ENCODE data around the gene GPR39.

Gene GPR39

GRCh38 chr2:132429941-132430573, 13.5 kb downstream of the GPR39 start:
- TF ChIP-seq CTCF (conservative IDR thresholded peaks at IDR 0.05) (no peak), ZFX (IDR thresholded peaks at IDR 0.05) (no peak)
- H3K27ac ChIP-seq: no peak overlapping the region

- TF ChIP-seq ZFX (IDR thresholded peaks at IDR 0.05) (no peak), CTCF (conservative IDR thresholded peaks at IDR 0.05) (no peak)
- no peak overlapping the region for H3K27ac ChIP-seq
Observed at GRCh38 chr2:132430895-132431294, 14.3 kb downstream of the GPR39 start.

- no peak overlapping the region for H3K27ac ChIP-seq
- no peak for TF ChIP-seq CTCF (conservative IDR thresholded peaks at IDR 0.05)
- TF ChIP-seq ZFX (IDR thresholded peaks at IDR 0.05): no peak
Observed at GRCh38 chr2:132437852-132438669, 21.5 kb downstream of the GPR39 start.

- no peak overlapping the region for H3K27ac ChIP-seq
- TF ChIP-seq ZFX (IDR thresholded peaks at IDR 0.05) (no peak), CTCF (conservative IDR thresholded peaks at IDR 0.05) (no peak)
Observed at GRCh38 chr2:132438691-132439090, 22.1 kb downstream of the GPR39 start.

- no peak overlapping the region for H3K27ac ChIP-seq
- TF ChIP-seq CTCF (conservative IDR thresholded peaks at IDR 0.05): no peak
- TF ChIP-seq ZFX (IDR thresholded peaks at IDR 0.05): no peak
Observed at GRCh38 chr2:132439703-132440398, 23.2 kb downstream of the GPR39 start.

GRCh38 chr2:132441051-132441450, 24.4 kb downstream of the GPR39 start:
- no peak for TF ChIP-seq CTCF (conservative IDR thresholded peaks at IDR 0.05)
- TF ChIP-seq ZFX (IDR thresholded peaks at IDR 0.05): no peak
- no peak overlapping the region for H3K27ac ChIP-seq

- H3K27ac ChIP-seq: no peak overlapping the region
- TF ChIP-seq ZFX (IDR thresholded peaks at IDR 0.05): no peak
- TF ChIP-seq CTCF (conservative IDR thresholded peaks at IDR 0.05): no peak
Observed at GRCh38 chr2:132442278-132442677, 25.7 kb downstream of the GPR39 start.

Measured in C4-2B (cell line).